ENCODE results near the gene CENPF. TPM values are rescaled to one million over a fixed set of nuclear protein-coding genes. Genes with fewer than 3 reads are reported as not detected.
"Not testable (repeated sequence)": the region's sequence is repeated elsewhere in the genome, so short reads cannot be mapped to it uniquely, and the experiment has no call there.

Gene CENPF
- total and polyA plus RNA-seq, 9 donors = 25.5 to 54.2 (median 40.7) TPM

GRCh38 chr1:214673576-214673975, 70.6 kb downstream of the CENPF start:
- Histone ChIP-seq H3K27ac (ENCODE audit: low read length) (no peak overlapping the region), H3K9me3 (replicated peaks; ENCODE audit: control insufficient read depth, low read depth, low read length) (no peaks in the 10 kb centered on the region), H3K27me3 (ENCODE audit: control insufficient read depth, insufficient read depth, low read length) (no peaks in the 10 kb centered on the region), H3K4me3 (ENCODE audit: low read length) (no peak overlapping the region), H3K4me1 (ENCODE audit: control insufficient read depth, insufficient read depth, low read length) (peaks cover 2% of the 10 kb centered on the region), H3K36me3 (ENCODE audit: control insufficient read depth, insufficient read depth, low read length) (no peaks in the 10 kb centered on the region)
- DNase-seq = no peak
- WGBS (ENCODE audit: insufficient coverage) = no CpG with 5 or more reads among the region's 8 CpGs

- H3K9me3 ChIP-seq (replicated peaks; ENCODE audit: control insufficient read depth, low read depth, low read length); H3K4me1 ChIP-seq (ENCODE audit: control insufficient read depth, insufficient read depth, low read length); H3K27ac ChIP-seq (ENCODE audit: low read length); H3K4me3 ChIP-seq (ENCODE audit: low read length); DNase-seq; H3K36me3 ChIP-seq (ENCODE audit: control insufficient read depth, insufficient read depth, low read length); H3K27me3 ChIP-seq (ENCODE audit: control insufficient read depth, insufficient read depth, low read length): not testable (repeated sequence)
- WGBS (ENCODE audit: insufficient coverage) = no CpG with 5 or more reads among the region's 1 CpG
These were observed 72.5 kb downstream of the CENPF start for GRCh38 chr1:214675524-214675923.

GRCh38 chr1:214676747-214677146, 73.8 kb downstream of the CENPF start:
- DNase-seq = no peak
- no peak overlapping the region for H3K4me3 ChIP-seq (ENCODE audit: low read length)
- no peaks in the 10 kb centered on the region for H3K4me1 ChIP-seq (ENCODE audit: control insufficient read depth, insufficient read depth, low read length)
- WGBS (ENCODE audit: insufficient coverage) = 94% methylated on average over 3 of the region's 4 CpGs
- no peaks in the 10 kb centered on the region for H3K9me3 ChIP-seq (replicated peaks; ENCODE audit: control insufficient read depth, low read depth, low read length)
- H3K27me3 ChIP-seq (ENCODE audit: control insufficient read depth, insufficient read depth, low read length) = no peaks in the 10 kb centered on the region
- H3K27ac ChIP-seq (ENCODE audit: low read length) = no peak overlapping the region
- no peaks in the 10 kb centered on the region for H3K36me3 ChIP-seq (ENCODE audit: control insufficient read depth, insufficient read depth, low read length)

- Histone ChIP-seq H3K4me1 (ENCODE audit: control insufficient read depth, insufficient read depth, low read length) (no peaks in the 10 kb centered on the region), H3K27me3 (ENCODE audit: control insufficient read depth, insufficient read depth, low read length) (no peaks in the 10 kb centered on the region), H3K4me3 (ENCODE audit: low read length) (no peak overlapping the region), H3K36me3 (ENCODE audit: control insufficient read depth, insufficient read depth, low read length) (no peaks in the 10 kb centered on the region), H3K27ac (ENCODE audit: low read length) (no peak overlapping the region), H3K9me3 (replicated peaks; ENCODE audit: control insufficient read depth, low read depth, low read length) (no peaks in the 10 kb centered on the region)
- WGBS (ENCODE audit: insufficient coverage) = no CpG with 5 or more reads among the region's 2 CpGs
- no peak for DNase-seq
These were observed 75.0 kb downstream of the CENPF start for GRCh38 chr1:214677945-214678344.

GRCh38 chr1:214678386-214678785, 75.4 kb downstream of the CENPF start:
- no peak for DNase-seq
- H3K9me3 ChIP-seq (replicated peaks; ENCODE audit: control insufficient read depth, low read depth, low read length) = no peaks in the 10 kb centered on the region
- H3K27me3 ChIP-seq (ENCODE audit: control insufficient read depth, insufficient read depth, low read length) = no peaks in the 10 kb centered on the region
- H3K4me3 ChIP-seq (ENCODE audit: low read length) = no peak overlapping the region
- 44% methylated on average over 1 of the region's 2 CpGs for WGBS (ENCODE audit: insufficient coverage)
- no peaks in the 10 kb centered on the region for H3K36me3 ChIP-seq (ENCODE audit: control insufficient read depth, insufficient read depth, low read length)
- H3K27ac ChIP-seq (ENCODE audit: low read length) = no peak overlapping the region
- no peaks in the 10 kb centered on the region for H3K4me1 ChIP-seq (ENCODE audit: control insufficient read depth, insufficient read depth, low read length)

- DNase-seq = no peak
- Histone ChIP-seq H3K27ac (ENCODE audit: low read length) (no peak overlapping the region), H3K4me1 (ENCODE audit: control insufficient read depth, insufficient read depth, low read length) (no peaks in the 10 kb centered on the region), H3K27me3 (ENCODE audit: control insufficient read depth, insufficient read depth, low read length) (no peaks in the 10 kb centered on the region), H3K4me3 (ENCODE audit: low read length) (no peak overlapping the region), H3K9me3 (replicated peaks; ENCODE audit: control insufficient read depth, low read depth, low read length) (no peaks in the 10 kb centered on the region), H3K36me3 (ENCODE audit: control insufficient read depth, insufficient read depth, low read length) (no peaks in the 10 kb centered on the region)
- WGBS (ENCODE audit: insufficient coverage) = no CpG with 5 or more reads among the region's 3 CpGs
These were observed 80.6 kb downstream of the CENPF start for GRCh38 chr1:214683621-214684020.

GRCh38 chr1:214685906-214686305, 82.9 kb downstream of the CENPF start:
- no peak overlapping the region for H3K4me3 ChIP-seq (ENCODE audit: low read length)
- no peak for DNase-seq
- no peaks in the 10 kb centered on the region for H3K27me3 ChIP-seq (ENCODE audit: control insufficient read depth, insufficient read depth, low read length)
- no CpG with 5 or more reads among the region's 3 CpGs for WGBS (ENCODE audit: insufficient coverage)
- no peaks in the 10 kb centered on the region for H3K36me3 ChIP-seq (ENCODE audit: control insufficient read depth, insufficient read depth, low read length)
- no peak overlapping the region for H3K27ac ChIP-seq (ENCODE audit: low read length)
- H3K9me3 ChIP-seq (replicated peaks; ENCODE audit: control insufficient read depth, low read depth, low read length) = no peaks in the 10 kb centered on the region
- H3K4me1 ChIP-seq (ENCODE audit: control insufficient read depth, insufficient read depth, low read length) = no peaks in the 10 kb centered on the region

- no peaks in the 10 kb centered on the region for H3K4me1 ChIP-seq (ENCODE audit: control insufficient read depth, insufficient read depth, low read length)
- H3K27ac ChIP-seq (ENCODE audit: low read length) = no peak overlapping the region
- H3K9me3 ChIP-seq (replicated peaks; ENCODE audit: control insufficient read depth, low read depth, low read length) = no peaks in the 10 kb centered on the region
- DNase-seq = no peak
- WGBS (ENCODE audit: insufficient coverage) = no CpG with 5 or more reads among the region's 5 CpGs
- H3K27me3 ChIP-seq (ENCODE audit: control insufficient read depth, insufficient read depth, low read length) = no peaks in the 10 kb centered on the region
- H3K36me3 ChIP-seq (ENCODE audit: control insufficient read depth, insufficient read depth, low read length) = no peaks in the 10 kb centered on the region
- no peak overlapping the region for H3K4me3 ChIP-seq (ENCODE audit: low read length)
These were observed 83.5 kb downstream of the CENPF start for GRCh38 chr1:214686497-214686896.

GRCh38 chr1:214688891-214689290, 85.9 kb downstream of the CENPF start:
- 46% methylated on average over 3 of the region's 3 CpGs for WGBS (ENCODE audit: insufficient coverage)
- Histone ChIP-seq H3K4me3 (ENCODE audit: low read length) (no peak overlapping the region), H3K36me3 (ENCODE audit: control insufficient read depth, insufficient read depth, low read length) (no peaks in the 10 kb centered on the region), H3K9me3 (replicated peaks; ENCODE audit: control insufficient read depth, low read depth, low read length) (no peaks in the 10 kb centered on the region), H3K27me3 (ENCODE audit: control insufficient read depth, insufficient read depth, low read length) (no peaks in the 10 kb centered on the region), H3K4me1 (ENCODE audit: control insufficient read depth, insufficient read depth, low read length) (no peaks in the 10 kb centered on the region), H3K27ac (ENCODE audit: low read length) (no peak overlapping the region)
- no peak for DNase-seq

GRCh38 chr1:214694769-214695168, 91.8 kb downstream of the CENPF start:
- 70% methylated on average over 4 of the region's 4 CpGs for WGBS (ENCODE audit: insufficient coverage)
- no peaks in the 10 kb centered on the region for H3K9me3 ChIP-seq (replicated peaks; ENCODE audit: control insufficient read depth, low read depth, low read length)

GRCh38 chr1:214698559-214698958, 95.6 kb downstream of the CENPF start:
- H3K4me1 ChIP-seq (ENCODE audit: control insufficient read depth, insufficient read depth, low read length) = no peaks in the 10 kb centered on the region
- H3K27ac ChIP-seq (ENCODE audit: low read length) = no peak overlapping the region
- no peaks in the 10 kb centered on the region for H3K27me3 ChIP-seq (ENCODE audit: control insufficient read depth, insufficient read depth, low read length)
- WGBS (ENCODE audit: insufficient coverage) = no CpG with 5 or more reads among the region's 1 CpG
- peaks cover 2% of the 10 kb centered on the region for H3K9me3 ChIP-seq (replicated peaks; ENCODE audit: control insufficient read depth, low read depth, low read length)
- no peaks in the 10 kb centered on the region for H3K36me3 ChIP-seq (ENCODE audit: control insufficient read depth, insufficient read depth, low read length)
- DNase-seq = no peak
- H3K4me3 ChIP-seq (ENCODE audit: low read length) = no peak overlapping the region

More at GRCh38 chr1:214694769-214695168, 91.8 kb downstream of the CENPF start:
- no peaks in the 10 kb centered on the region for H3K4me1 ChIP-seq (ENCODE audit: control insufficient read depth, insufficient read depth, low read length)
- no peak overlapping the region for H3K4me3 ChIP-seq (ENCODE audit: low read length)
- no peaks in the 10 kb centered on the region for H3K36me3 ChIP-seq (ENCODE audit: control insufficient read depth, insufficient read depth, low read length)
- no peak for DNase-seq
- H3K27ac ChIP-seq (ENCODE audit: low read length) = no peak overlapping the region
- no peaks in the 10 kb centered on the region for H3K27me3 ChIP-seq (ENCODE audit: control insufficient read depth, insufficient read depth, low read length)
